ENCODE measurements around the gene TBPL1.

TBPL1 gene

DNA sequence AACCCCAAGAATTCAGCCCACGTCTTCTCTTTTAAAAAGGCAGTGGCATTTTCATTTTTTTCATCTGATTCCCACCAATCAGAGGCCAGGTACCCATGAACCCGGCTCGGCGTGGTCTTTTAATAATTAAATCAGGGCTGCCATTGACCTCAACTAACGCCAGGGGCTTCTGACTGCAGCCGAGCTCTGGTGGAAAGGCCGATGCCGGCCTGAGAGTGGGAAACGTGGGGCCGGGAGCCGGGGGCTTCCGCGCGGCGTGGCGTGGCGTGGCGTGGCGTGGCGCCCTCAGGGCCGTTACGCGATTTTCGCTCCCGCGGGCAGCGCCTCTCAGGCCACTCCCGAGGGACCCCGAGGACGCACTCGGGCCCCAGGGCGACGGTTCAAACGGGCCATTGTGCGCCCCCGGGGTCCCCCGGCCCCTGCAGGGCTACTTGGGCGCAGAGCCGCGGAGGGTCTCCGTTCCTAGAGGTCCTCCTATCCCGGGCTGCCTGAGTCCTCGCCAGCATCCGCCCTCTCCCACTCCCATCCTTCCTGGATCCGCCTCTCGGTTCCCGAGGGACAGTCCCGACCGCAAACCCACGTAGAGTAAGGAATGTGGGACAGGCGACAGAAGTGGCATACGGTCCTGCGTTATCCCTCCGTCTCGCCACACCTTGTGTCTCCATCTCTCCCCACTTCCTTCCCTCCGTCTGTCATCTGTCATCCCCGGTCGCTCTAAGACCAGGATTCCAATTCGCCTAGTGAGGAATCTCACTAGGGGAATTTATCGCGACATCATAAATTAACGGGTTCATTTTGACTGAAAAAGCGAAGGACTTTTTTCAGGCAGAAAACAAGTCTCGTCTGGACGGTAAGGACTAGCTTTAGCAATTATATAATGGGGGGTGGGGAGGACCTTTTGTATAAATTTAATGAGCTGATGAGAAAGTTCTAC is 876 bp upstream of the TBPL1 start:
- Histone ChIP-seq H3K9me3 (ENCODE audit: severe bottlenecking) (no peaks in the 10 kb centered on the region), H3K27ac (ENCODE audit: poor library complexity, severe bottlenecking) (peak overlapping the region; percentile 69), H3K4me3 (ENCODE audit: severe bottlenecking) (peak overlapping the region; percentile 67), H3K36me3 (ENCODE audit: low read depth) (0 out of 2 replicates have a peak, but pooled peaks cover 4% of the 10 kb centered on the region), H3K27me3 (ENCODE audit: insufficient read depth, poor library complexity, severe bottlenecking) (no peaks in the 10 kb centered on the region), H3K4me1 (ENCODE audit: insufficient read depth, poor library complexity, severe bottlenecking) (peaks cover 14% of the 10 kb centered on the region)
- ATAC-seq (ENCODE audit: low read depth) (peak; percentile 59), DNase-seq (ENCODE audit: low spot score) (peak; percentile 53)
- TF ChIP-seq, protein P1, sequence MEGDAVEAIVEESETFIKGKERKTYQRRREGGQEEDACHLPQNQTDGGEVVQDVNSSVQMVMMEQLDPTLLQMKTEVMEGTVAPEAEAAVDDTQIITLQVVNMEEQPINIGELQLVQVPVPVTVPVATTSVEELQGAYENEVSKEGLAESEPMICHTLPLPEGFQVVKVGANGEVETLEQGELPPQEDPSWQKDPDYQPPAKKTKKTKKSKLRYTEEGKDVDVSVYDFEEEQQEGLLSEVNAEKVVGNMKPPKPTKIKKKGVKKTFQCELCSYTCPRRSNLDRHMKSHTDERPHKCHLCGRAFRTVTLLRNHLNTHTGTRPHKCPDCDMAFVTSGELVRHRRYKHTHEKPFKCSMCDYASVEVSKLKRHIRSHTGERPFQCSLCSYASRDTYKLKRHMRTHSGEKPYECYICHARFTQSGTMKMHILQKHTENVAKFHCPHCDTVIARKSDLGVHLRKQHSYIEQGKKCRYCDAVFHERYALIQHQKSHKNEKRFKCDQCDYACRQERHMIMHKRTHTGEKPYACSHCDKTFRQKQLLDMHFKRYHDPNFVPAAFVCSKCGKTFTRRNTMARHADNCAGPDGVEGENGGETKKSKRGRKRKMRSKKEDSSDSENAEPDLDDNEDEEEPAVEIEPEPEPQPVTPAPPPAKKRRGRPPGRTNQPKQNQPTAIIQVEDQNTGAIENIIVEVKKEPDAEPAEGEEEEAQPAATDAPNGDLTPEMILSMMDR (IDR thresholded peaks at IDR 0.05; ENCODE audit: poor library complexity, severe bottlenecking) = peak; percentile 16

DNA sequence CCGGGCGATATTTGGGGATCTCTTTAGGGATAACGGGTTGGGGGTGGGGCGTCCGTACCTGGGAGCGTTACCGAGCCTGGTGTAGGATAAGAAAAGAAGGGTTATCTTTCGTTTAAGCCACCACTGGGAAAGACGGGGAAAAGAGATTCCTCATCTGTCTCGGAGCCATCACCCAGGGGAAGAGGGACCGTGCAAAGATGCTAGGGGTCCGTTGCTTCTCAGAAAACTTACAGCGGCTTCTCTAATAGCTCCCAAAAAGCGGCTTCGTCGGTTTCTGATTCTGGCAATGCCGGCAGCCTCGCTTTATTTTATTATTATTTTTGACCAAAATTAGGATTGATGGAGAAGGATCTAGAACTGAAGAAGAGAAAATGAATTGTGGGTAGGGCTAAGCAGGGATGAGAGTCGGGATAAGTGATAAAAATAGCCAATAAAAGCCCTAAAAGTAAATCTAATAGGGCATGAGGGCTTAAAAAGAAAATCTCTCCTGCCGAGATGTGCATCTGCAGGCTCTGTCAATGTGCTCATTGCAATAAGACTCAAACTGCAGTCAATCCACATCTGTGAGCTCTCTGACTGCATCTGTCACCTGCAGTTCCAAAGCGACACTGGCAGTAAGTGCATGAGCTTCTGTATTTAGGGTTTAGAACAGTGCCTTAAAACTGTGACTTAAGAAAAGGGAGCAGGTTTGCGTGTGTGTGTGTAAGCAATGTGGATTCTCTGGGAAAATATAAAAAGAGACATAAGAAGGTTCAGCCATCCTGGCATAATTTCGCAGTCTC is 801 bp downstream of the TBPL1 start:
- peaks cover 14% of the 10 kb centered on the region for H3K4me1 ChIP-seq (ENCODE audit: insufficient read depth, poor library complexity, severe bottlenecking)
- 0 out of 2 replicates have a peak, but pooled peaks cover 4% of the 10 kb centered on the region for H3K36me3 ChIP-seq (ENCODE audit: low read depth)
- no peaks in the 10 kb centered on the region for H3K27me3 ChIP-seq (ENCODE audit: insufficient read depth, poor library complexity, severe bottlenecking)
- H3K9me3 ChIP-seq (ENCODE audit: severe bottlenecking) = no peaks in the 10 kb centered on the region
- H3K27ac ChIP-seq (ENCODE audit: poor library complexity, severe bottlenecking) = peak overlapping the region; percentile 69
- TF ChIP-seq, protein P1 (IDR thresholded peaks at IDR 0.05; ENCODE audit: poor library complexity, severe bottlenecking) = no peak
- ATAC-seq (ENCODE audit: low read depth) (no peak), DNase-seq (ENCODE audit: low spot score) (no peak)
- H3K4me3 ChIP-seq (ENCODE audit: severe bottlenecking) = peak overlapping the region; percentile 67

DNA sequence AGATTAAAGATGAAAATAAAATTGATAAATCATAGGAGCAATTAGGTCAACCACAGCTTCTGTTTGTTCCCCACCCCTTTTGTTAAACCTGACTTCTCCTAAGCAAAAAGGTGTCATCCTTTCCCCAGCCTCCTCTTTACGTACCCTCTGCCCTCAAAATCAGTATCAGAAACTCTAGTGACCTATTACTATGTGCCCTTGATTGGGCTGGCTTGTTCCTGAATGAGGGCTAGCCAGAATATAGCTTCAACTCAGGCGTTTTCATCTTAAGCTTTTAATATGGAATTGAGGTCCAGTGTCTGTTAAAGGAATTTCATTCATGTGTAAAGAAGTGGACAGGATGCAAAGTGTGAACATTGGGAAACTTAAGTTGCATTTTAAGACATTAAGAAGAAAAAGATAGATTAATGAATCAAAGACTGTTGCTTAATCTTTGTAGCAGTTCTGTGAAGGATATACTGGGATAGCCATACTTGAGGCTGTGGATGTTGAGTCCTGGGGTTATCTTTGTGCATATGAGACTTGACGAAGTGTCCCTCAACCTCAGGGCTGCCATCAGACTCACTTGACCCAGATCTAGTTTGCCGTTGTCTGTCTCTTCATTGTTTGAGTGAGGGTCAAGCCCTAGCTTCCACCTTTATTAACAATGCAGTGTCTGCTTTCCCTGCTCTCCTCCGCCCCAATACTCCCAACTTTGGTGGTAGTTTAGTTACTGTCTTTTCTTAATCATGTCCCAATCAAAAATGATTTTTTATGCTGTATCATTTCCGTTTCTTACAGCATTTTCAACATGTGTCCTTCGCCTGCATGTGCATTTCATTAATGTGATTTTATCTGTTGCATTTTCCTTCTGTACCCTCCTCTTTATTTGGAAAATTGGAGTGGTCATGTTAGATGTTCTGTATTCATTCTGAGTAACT is 1.9 kb downstream of the TBPL1 start:
- Histone ChIP-seq H3K27ac (ENCODE audit: poor library complexity, severe bottlenecking) (no peak overlapping the region), H3K4me3 (ENCODE audit: severe bottlenecking) (no peak overlapping the region), H3K36me3 (ENCODE audit: low read depth) (0 out of 2 replicates have a peak, but pooled peaks cover 4% of the 10 kb centered on the region), H3K9me3 (ENCODE audit: severe bottlenecking) (no peaks in the 10 kb centered on the region), H3K27me3 (ENCODE audit: insufficient read depth, poor library complexity, severe bottlenecking) (no peaks in the 10 kb centered on the region), H3K4me1 (ENCODE audit: insufficient read depth, poor library complexity, severe bottlenecking) (peaks cover 14% of the 10 kb centered on the region)
- TF ChIP-seq, protein P1 (IDR thresholded peaks at IDR 0.05; ENCODE audit: poor library complexity, severe bottlenecking) = no peak
- ATAC-seq (ENCODE audit: low read depth) = no peak
- no peak for DNase-seq (ENCODE audit: low spot score)

DNA sequence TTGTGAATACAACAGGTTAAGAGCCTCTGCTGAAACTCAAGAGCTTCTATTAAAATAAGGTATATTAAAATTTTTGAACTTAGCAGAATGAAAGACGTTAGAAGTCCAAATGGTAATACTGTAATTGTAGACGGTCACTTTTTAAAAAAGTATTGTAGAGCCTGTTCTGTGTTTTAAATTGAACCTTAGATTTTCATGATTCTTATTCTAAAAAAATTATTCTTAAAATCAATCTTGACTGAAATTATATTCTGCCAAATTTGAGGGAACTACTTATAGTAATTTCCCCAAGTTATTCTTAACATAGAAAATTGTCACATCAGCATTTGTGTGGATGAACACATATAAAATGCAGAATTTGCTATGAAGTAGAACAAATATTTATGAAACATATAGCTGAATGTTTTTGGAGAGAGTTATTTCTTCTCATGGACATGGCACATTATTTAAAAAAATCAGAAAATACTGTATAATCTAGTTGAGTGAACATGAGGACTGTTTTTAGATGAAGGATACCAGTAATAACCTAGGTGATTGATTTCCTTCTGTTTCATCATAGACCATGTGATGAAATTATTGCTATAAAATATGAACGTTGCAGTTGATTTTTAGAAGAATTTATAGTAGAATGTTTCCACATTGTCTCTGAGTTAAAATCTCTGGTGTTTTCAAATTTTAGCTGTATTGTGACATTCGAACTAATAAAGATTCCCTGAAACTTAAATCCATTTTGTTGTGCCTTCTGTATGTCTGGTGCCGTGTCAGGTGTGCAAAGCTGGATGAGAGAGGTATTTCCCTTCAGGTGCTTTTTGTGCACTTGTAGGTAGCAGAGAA is 2.8 kb downstream of the TBPL1 start:
- Histone ChIP-seq H3K4me3 (ENCODE audit: severe bottlenecking) (no peak overlapping the region), H3K27me3 (ENCODE audit: insufficient read depth, poor library complexity, severe bottlenecking) (no peaks in the 10 kb centered on the region), H3K4me1 (ENCODE audit: insufficient read depth, poor library complexity, severe bottlenecking) (peaks cover 14% of the 10 kb centered on the region), H3K27ac (ENCODE audit: poor library complexity, severe bottlenecking) (no peak overlapping the region), H3K9me3 (ENCODE audit: severe bottlenecking) (no peaks in the 10 kb centered on the region), H3K36me3 (ENCODE audit: low read depth) (0 out of 2 replicates have a peak, but pooled peaks cover 4% of the 10 kb centered on the region)
- TF ChIP-seq, protein P1 (IDR thresholded peaks at IDR 0.05; ENCODE audit: poor library complexity, severe bottlenecking) = no peak
- ATAC-seq (ENCODE audit: low read depth) = no peak
- DNase-seq (ENCODE audit: low spot score) = no peak

Data from RWPE2 (cell line).